Activated CD4-positive, alpha-beta T cell treated with anti-CD3 and anti-CD28 coated beads, Interleukin-2, amount 10 ng/mL, durations not matched to agents 7 days and 5 days (primary cell): ENCODE measurements around the gene TPRX1. TPM values are rescaled to one million over a fixed set of nuclear protein-coding genes. Genes with fewer than 3 reads are reported as not detected.

ENCODE experiments used
- CTCF ChIA-PET: fragments of 350-600 bp; sonication (Branson Sonifier 250); formaldehyde crosslinking; loops from one replicate; lab custom pipeline; 2021; ENCODE audit warnings: antibody characterized with exemption; lab: Charles Lee
- POLR2A ChIA-PET: fragments of 350-600 bp; sonication (Branson Sonifier 250); formaldehyde crosslinking; loops from one replicate; lab custom pipeline; 2021; ENCODE audit warnings: antibody characterized with exemption; lab: Charles Lee
- DNase-seq: peaks from one replicate; pipeline ENCODE4 v3.0.0-alpha.2; 2020
- H3K27ac Mint-ChIP-seq: one replicate; pipeline ENCODE4 v1.8.0; 2021; ENCODE audit warnings: mild to moderate bottlenecking, moderate library complexity, mixed read lengths
- H3K27me3 Mint-ChIP-seq: one replicate; pipeline ENCODE4 v1.8.0; 2021; ENCODE audit warnings: mixed read lengths
- H3K36me3 Mint-ChIP-seq: one replicate; pipeline ENCODE4 v1.8.0; 2021; ENCODE audit warnings: low read depth, mixed read lengths
- H3K4me1 Mint-ChIP-seq: one replicate; pipeline ENCODE4 v1.8.0; 2021; ENCODE audit warnings: mixed read lengths
- H3K4me3 Mint-ChIP-seq: one replicate; pipeline ENCODE4 v1.8.0; 2021; ENCODE audit warnings: mild to moderate bottlenecking, moderate library complexity, mixed read lengths
- H3K9me3 Mint-ChIP-seq: one replicate; pipeline ENCODE4 v1.8.0; 2021; ENCODE audit warnings: mixed read lengths
- total RNA-seq, 2 experiments: library from RNA; stranded (reverse); gene quantifications; one replicate each; pipeline ENCODE4 v1.2.3, GENCODE V29; 2021

TPRX1 gene
- total RNA-seq, 2 experiments from 2014 or later: not detected

GRCh38 chr19:47761566-47761965 lies 42.8 kb downstream of the TPRX1 start:
- Mint-ChIP-seq H3K4me1 (peaks cover 4% of the 10 kb centered on the region), H3K27ac (peak overlapping the region; percentile 27), H3K9me3 (no peaks in the 10 kb centered on the region), H3K36me3 (peaks cover 24% of the 10 kb centered on the region), H3K27me3 (no peaks in the 10 kb centered on the region), H3K4me3 (no peak overlapping the region)
- POLR2A ChIA-PET: no interaction called here
- no peak for DNase-seq
- CTCF ChIA-PET: interaction anchor here (1.2 kb wide), 1 partner anchor 15 kb away, joined by 3 read pairs; no protein-coding TSS in a partner anchor

- Mint-ChIP-seq H3K4me1 (peaks cover 3% of the 10 kb centered on the region), H3K27me3 (no peaks in the 10 kb centered on the region), H3K4me3 (no peak overlapping the region), H3K9me3 (no peaks in the 10 kb centered on the region), H3K27ac (no peak overlapping the region), H3K36me3 (peaks cover 27% of the 10 kb centered on the region)
- DNase-seq: no peak
- CTCF ChIA-PET: interaction anchor here (1.2 kb wide), 1 partner anchor 16 kb away, joined by 3 read pairs; no protein-coding TSS in a partner anchor
- POLR2A ChIA-PET: no interaction called here
Observed at GRCh38 chr19:47760632-47760999, 43.7 kb downstream of the TPRX1 start.

DNA sequence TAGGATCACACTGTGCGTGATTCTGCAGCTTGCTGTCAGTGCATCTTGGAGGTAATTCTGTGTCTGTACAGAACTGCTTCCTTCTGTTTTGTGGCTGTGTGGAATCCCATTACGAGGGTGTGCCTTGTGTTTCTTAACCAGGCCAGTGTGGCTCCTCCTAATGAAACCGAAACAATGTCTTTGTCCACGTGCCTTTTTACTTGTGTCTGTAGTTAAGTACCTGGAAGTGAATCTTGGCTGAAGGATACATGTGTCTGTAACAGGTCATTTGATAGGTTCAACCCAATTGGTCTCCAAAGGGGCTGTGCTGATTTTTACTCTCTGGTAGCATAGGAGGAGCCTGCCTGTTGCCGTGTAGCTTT lies 45.9 kb downstream of the TPRX1 start:
- DNase-seq: no peak
- H3K36me3 Mint-ChIP-seq: peaks cover 35% of the 10 kb centered on the region
- H3K4me3 Mint-ChIP-seq: no peak overlapping the region
- CTCF ChIA-PET: interaction anchor here (1.8 kb wide), 1 partner anchor 10 kb away, joined by 4 read pairs; no protein-coding TSS in a partner anchor
- POLR2A ChIA-PET: no interaction called here
- H3K27ac Mint-ChIP-seq: no peak overlapping the region
- no peaks in the 10 kb centered on the region for H3K27me3 Mint-ChIP-seq
- peaks cover 7% of the 10 kb centered on the region for H3K4me1 Mint-ChIP-seq
- H3K9me3 Mint-ChIP-seq: no peaks in the 10 kb centered on the region

- Mint-ChIP-seq H3K9me3 (no peaks in the 10 kb centered on the region), H3K36me3 (peaks cover 41% of the 10 kb centered on the region), H3K4me3 (no peak overlapping the region), H3K27me3 (no peaks in the 10 kb centered on the region), H3K4me1 (peaks cover 13% of the 10 kb centered on the region), H3K27ac (no peak overlapping the region)
- ChIA-PET CTCF (interaction anchor here (0.5 to 1.8 kb wide), 4 partner anchors 8 to 460 kb away, joined by 3 to 5 read pairs (median 4); no protein-coding TSS in a partner anchor), POLR2A (no interaction called here)
- no peak for DNase-seq
Observed at GRCh38 chr19:47757617-47758442, 46.5 kb downstream of the TPRX1 start.

GRCh38 chr19:47756953-47757608 lies 47.3 kb downstream of the TPRX1 start:
- H3K36me3 Mint-ChIP-seq: peaks cover 48% of the 10 kb centered on the region
- no peak for DNase-seq
- H3K27me3 Mint-ChIP-seq: no peaks in the 10 kb centered on the region
- ChIA-PET POLR2A (no interaction called here), CTCF (interaction anchor here (1.2 to 1.8 kb wide), 3 partner anchors 8 to 35 kb away, joined by 3 to 5 read pairs (median 4); no protein-coding TSS in a partner anchor)
- H3K4me3 Mint-ChIP-seq: no peak overlapping the region
- H3K27ac Mint-ChIP-seq: no peak overlapping the region
- no peaks in the 10 kb centered on the region for H3K9me3 Mint-ChIP-seq
- H3K4me1 Mint-ChIP-seq: peaks cover 21% of the 10 kb centered on the region

DNA sequence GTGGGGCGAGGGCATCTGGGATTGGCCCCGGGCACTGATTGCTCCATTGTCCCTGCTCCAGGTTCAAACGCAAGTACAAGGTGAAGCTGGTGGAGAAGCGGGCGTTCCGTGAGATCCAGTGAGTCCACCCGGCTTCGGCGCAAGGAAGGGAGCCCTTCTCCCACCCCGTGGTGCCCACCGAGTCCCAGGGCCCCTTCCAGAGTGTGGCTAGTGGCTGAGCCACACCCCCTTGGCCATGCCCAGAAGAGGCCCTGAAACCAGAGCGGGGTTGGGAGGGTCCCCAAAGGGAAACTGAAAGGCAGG lies 47.8 kb downstream of the TPRX1 start:
- ChIA-PET CTCF (interaction anchor here (1.4 kb wide), 1 partner anchor 9 kb away, joined by 5 read pairs; no protein-coding TSS in a partner anchor), POLR2A (no interaction called here)
- peaks cover 24% of the 10 kb centered on the region for H3K4me1 Mint-ChIP-seq
- DNase-seq: no peak
- peaks cover 50% of the 10 kb centered on the region for H3K36me3 Mint-ChIP-seq
- H3K27ac Mint-ChIP-seq: no peak overlapping the region
- H3K9me3 Mint-ChIP-seq: no peaks in the 10 kb centered on the region
- H3K4me3 Mint-ChIP-seq: no peak overlapping the region
- no peaks in the 10 kb centered on the region for H3K27me3 Mint-ChIP-seq

DNA sequence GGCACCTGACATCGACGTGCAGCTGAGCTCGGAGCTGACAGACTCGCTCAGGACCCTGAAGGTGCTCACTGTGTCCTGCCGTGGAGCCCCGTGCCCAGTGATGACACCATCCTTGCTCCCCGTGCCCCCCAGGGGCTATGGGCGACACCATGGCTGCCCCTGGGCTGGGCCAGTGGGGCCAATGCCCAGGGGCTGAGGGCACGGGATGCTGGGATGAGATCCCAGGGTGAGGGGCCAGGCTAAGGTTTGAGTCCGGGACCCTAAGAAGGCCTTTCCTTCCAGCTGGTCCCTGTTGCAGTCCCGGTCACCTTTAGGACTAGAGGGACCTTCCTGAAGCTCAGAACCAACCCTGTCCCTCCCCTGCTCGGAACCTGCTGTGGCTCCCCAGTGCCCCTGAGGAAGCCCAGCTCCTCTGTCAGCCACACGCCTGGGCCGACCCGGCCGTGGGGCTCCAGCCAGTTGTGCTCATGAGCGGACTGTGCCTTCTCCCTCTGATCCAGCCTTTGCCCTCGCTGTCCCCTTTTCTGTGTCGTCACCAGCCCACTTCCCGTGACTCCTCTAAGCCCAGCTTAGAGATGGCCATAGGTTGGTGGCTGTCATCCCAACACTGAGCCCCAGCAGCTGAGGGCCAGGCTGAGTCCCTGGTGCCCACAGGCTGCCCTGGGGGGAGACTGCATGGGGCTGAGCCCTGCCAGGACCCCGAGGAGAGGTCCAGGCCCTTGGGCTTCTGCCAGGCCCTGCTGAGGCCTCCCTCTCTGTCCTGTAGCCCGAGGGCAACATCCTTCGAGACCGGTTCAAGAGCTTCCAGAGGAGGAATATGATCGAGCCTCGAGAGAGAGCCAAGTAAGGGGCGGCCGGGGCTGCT lies 48.4 kb downstream of the TPRX1 start:
- no peak overlapping the region for H3K27ac Mint-ChIP-seq
- H3K36me3 Mint-ChIP-seq: peaks cover 53% of the 10 kb centered on the region
- no peaks in the 10 kb centered on the region for H3K27me3 Mint-ChIP-seq
- no peak overlapping the region for H3K4me3 Mint-ChIP-seq
- CTCF ChIA-PET: interaction anchor here (1.4 kb wide), 1 partner anchor 9 kb away, joined by 5 read pairs; no protein-coding TSS in a partner anchor
- H3K4me1 Mint-ChIP-seq: peaks cover 30% of the 10 kb centered on the region
- no peak for DNase-seq
- POLR2A ChIA-PET: no interaction called here
- no peaks in the 10 kb centered on the region for H3K9me3 Mint-ChIP-seq

- ChIA-PET CTCF (no interaction called here), POLR2A (no interaction called here)
- H3K27ac Mint-ChIP-seq: no peak overlapping the region
- no peak for DNase-seq
- no peaks in the 10 kb centered on the region for H3K27me3 Mint-ChIP-seq
- H3K4me3 Mint-ChIP-seq: no peak overlapping the region
- peaks cover 55% of the 10 kb centered on the region for H3K36me3 Mint-ChIP-seq
- no peaks in the 10 kb centered on the region for H3K9me3 Mint-ChIP-seq
- peaks cover 35% of the 10 kb centered on the region for H3K4me1 Mint-ChIP-seq
Observed at GRCh38 chr19:47755065-47755761, 49.1 kb downstream of the TPRX1 start.

- Mint-ChIP-seq H3K4me3 (no peak overlapping the region), H3K4me1 (peaks cover 43% of the 10 kb centered on the region), H3K27me3 (no peaks in the 10 kb centered on the region), H3K9me3 (no peaks in the 10 kb centered on the region), H3K27ac (no peak overlapping the region), H3K36me3 (peaks cover 58% of the 10 kb centered on the region)
- CTCF ChIA-PET: no interaction called here
- POLR2A ChIA-PET: interaction anchor here (0.6 kb wide), 1 partner anchor 9 kb away, joined by 6 read pairs; no protein-coding TSS in a partner anchor
- DNase-seq: no peak
Observed at GRCh38 chr19:47754206-47755064, 49.9 kb downstream of the TPRX1 start.

DNA sequence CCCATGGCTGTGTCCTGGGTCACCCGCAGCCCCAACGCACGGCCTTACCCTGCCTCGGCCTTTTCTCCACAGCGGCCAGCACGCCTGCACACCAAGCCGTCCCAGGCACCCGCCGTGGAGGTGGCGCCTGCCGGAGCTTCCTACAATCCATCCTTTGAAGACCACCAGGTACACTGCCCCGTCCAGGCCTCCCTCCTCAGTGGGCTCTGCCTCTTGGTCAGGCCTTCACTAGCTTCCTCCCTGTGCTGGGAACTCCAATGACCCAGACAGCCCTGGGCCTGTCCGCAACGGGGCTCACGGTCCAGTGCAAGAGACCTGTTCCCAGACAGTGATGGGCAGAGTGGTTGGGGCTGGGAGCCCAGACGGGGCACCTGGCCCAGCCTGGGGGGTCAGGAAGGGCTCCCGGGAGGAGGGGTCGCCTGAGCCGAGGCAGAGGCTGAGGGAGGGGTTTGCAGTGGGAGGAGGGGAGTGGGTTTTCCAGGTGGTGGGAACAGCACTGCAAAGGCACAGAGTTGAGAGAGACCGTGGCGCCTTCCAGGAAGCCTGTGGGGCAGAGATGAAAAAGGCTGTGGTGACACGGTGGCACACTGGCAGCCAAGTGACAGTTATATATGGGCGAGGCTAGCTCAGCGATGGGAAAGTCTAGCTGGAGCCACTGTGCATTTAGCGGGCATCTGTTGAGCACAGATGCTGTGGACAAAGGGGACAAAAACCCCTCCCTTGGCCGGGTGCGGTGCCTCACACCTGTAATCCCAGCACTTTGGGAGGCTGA lies 51.7 kb downstream of the TPRX1 start:
- peaks cover 58% of the 10 kb centered on the region for H3K4me1 Mint-ChIP-seq
- H3K27me3 Mint-ChIP-seq: no peaks in the 10 kb centered on the region
- peaks cover 56% of the 10 kb centered on the region for H3K36me3 Mint-ChIP-seq
- ChIA-PET POLR2A (no interaction called here), CTCF (interaction anchor here (1.3 to 1.5 kb wide), 2 partner anchors 9 to 45 kb away, joined by 4 to 6 read pairs; no protein-coding TSS in a partner anchor)
- peak; percentile 44 for DNase-seq
- peak overlapping the region; percentile 82 for H3K27ac Mint-ChIP-seq
- H3K9me3 Mint-ChIP-seq: no peaks in the 10 kb centered on the region
- peak overlapping the region; percentile 25 for H3K4me3 Mint-ChIP-seq
